B cell (primary cell): ENCODE results near the gene CLCN2. TPM values are rescaled to one million over a fixed set of nuclear protein-coding genes. Genes with fewer than 3 reads are reported as not detected.

ENCODE experiments used
- ATAC-seq: fragments of 200-7000 bp; cut with Tn5 transposase; one replicate; pipeline ENCODE4 v1.10.0; 2021; ENCODE audit warnings: low read depth, mild to moderate bottlenecking, moderate number of reproducible peaks, moderate library complexity
- CTCF ChIA-PET: fragments of 350-600 bp; sonication (Branson Sonifier 250); formaldehyde crosslinking; loops from one replicate; lab custom pipeline; 2021; ENCODE audit warnings: antibody characterized with exemption, inconsistent platforms; lab: Charles Lee
- POLR2A ChIA-PET: fragments of 350-600 bp; sonication (Branson Sonifier 250); formaldehyde crosslinking; loops from one replicate; lab custom pipeline; 2021; ENCODE audit warnings: antibody characterized with exemption; lab: Charles Lee
- DNase-seq: peaks from one replicate; pipeline ENCODE4 v3.0.0; 2013
- H2AFZ ChIP-seq: 2 replicates; pipeline ENCODE4 v1.6.1; 2012; ENCODE audit warnings: mild to moderate bottlenecking, low read depth, low read length; ENCODE audit not compliant: insufficient read depth, poor library complexity, severe bottlenecking
- H3K27ac ChIP-seq, 2 donors: 1 replicate in 1 of 2; 2 replicates in 1 of 2; pipeline ENCODE4 v1.5.1; 2012 to 2013; ENCODE audit warnings: low read length in 2 of 2, mild to moderate bottlenecking in 2 of 2, moderate library complexity in 1 of 2
- H3K27me3 ChIP-seq, 4 experiments: fragments of 200-600 bp in 1 of 4; sonication (generic) in 1 of 4; replicated peaks in 1 of 4; 1 replicate in 2 of 4; 2 replicates in 2 of 4; pipeline versions ENCODE4 v1.6.1 to v1.7.0; 2013 to 2016; ENCODE audit warnings: low read length in 3 of 4, mild to moderate bottlenecking in 2 of 4, mixed read lengths in 1 of 4, moderate library complexity in 1 of 4; ENCODE audit not compliant: insufficient read depth in 4 of 4, control insufficient read depth in 3 of 4; ENCODE audit errors: control extremely low read depth in 1 of 4
- H3K36me3 ChIP-seq, 2 experiments: replicated peaks in 1 of 2; 1 replicate in 1 of 2; 2 replicates in 1 of 2; pipeline versions ENCODE4 v1.6.1 to v1.7.1; 2013; ENCODE audit warnings: low read length in 1 of 2; ENCODE audit not compliant: insufficient read depth in 2 of 2, control insufficient read depth in 1 of 2; ENCODE audit errors: control extremely low read depth in 1 of 2, extremely low read depth in 1 of 2
- H3K4me1 ChIP-seq, 2 donors: fragments of 200-600 bp in 1 of 2; sonication (generic) in 1 of 2; 1 replicate in 1 of 2; 2 replicates in 1 of 2; pipeline versions ENCODE4 v1.5.1 to v1.6.1; 2013 to 2017; ENCODE audit warnings: low read length in 2 of 2; ENCODE audit not compliant: control insufficient read depth in 2 of 2, insufficient read depth in 2 of 2
- H3K4me2 ChIP-seq: replicated peaks from 2 replicates; pipeline ENCODE3; 2012; ENCODE audit warnings: mild to moderate bottlenecking, low read depth, low read length; ENCODE audit not compliant: poor library complexity, severe bottlenecking
- H3K4me3 ChIP-seq, 5 experiments: fragments of 200-600 bp in 1 of 5; sonication (generic) in 1 of 5; 1 replicate in 3 of 5; 2 replicates in 2 of 5; pipeline versions ENCODE4 v1.5.1 to v1.7.0; 2011 to 2016; ENCODE audit warnings: low read length in 4 of 5, mild to moderate bottlenecking in 4 of 5, low read depth in 2 of 5, control low read depth in 1 of 5, moderate library complexity in 1 of 5; ENCODE audit not compliant: insufficient read depth in 1 of 5; ENCODE audit errors: control extremely low read depth in 1 of 5, extremely low read depth in 1 of 5
- H3K79me2 ChIP-seq: fragments of 200-600 bp; sonication (generic); one replicate; pipeline ENCODE4 v1.6.0; 2016; ENCODE audit warnings: low read length; ENCODE audit not compliant: control insufficient read depth, insufficient read depth
- H3K9ac ChIP-seq: fragments of 200-600 bp; sonication (generic); 2 replicates; pipeline ENCODE4 v1.6.1; 2017; ENCODE audit warnings: mild to moderate bottlenecking, low read length, moderate library complexity
- H3K9me3 ChIP-seq, 3 donors: one replicate each; pipeline versions ENCODE4 v1.6.1 to v1.7.1; 2013; ENCODE audit warnings: low read length in 2 of 3; ENCODE audit not compliant: control insufficient read depth in 2 of 3, insufficient read depth in 1 of 3; ENCODE audit errors: control extremely low read depth in 1 of 3
- H4K20me1 ChIP-seq: 2 replicates; pipeline ENCODE4 v1.6.0; 2012; ENCODE audit warnings: mild to moderate bottlenecking, low read length; ENCODE audit not compliant: insufficient read depth, control insufficient read depth, poor library complexity, severe bottlenecking
- H3K27ac Mint-ChIP-seq: one replicate; pipeline ENCODE4 v1.8.0; 2021; ENCODE audit warnings: mixed read lengths
- H3K27me3 Mint-ChIP-seq: one replicate; pipeline ENCODE4 v1.8.0; 2021; ENCODE audit warnings: mixed read lengths
- H3K4me1 Mint-ChIP-seq: one replicate; pipeline ENCODE4 v1.8.0; 2021; ENCODE audit warnings: mixed read lengths
- H3K4me3 Mint-ChIP-seq: one replicate; pipeline ENCODE4 v1.8.0; 2021; ENCODE audit warnings: mixed read lengths
- H3K9me3 Mint-ChIP-seq: one replicate; pipeline ENCODE4 v1.8.0; 2022; ENCODE audit warnings: mixed read lengths; ENCODE audit not compliant: insufficient read depth
- EZH2 ChIP-seq: IDR thresholded peaks from 2 replicates; pipeline ENCODE4 v1.6.1; 2012; ENCODE audit warnings: borderline replicate concordance, low read depth, mild to moderate bottlenecking, moderate library complexity, low read length; ENCODE audit not compliant: insufficient read depth, poor library complexity, severe bottlenecking
- WGBS: methylation state at CpG from one replicate; pipeline ENCODE4 v1.1.5; 2013; ENCODE audit warnings: missing lambda C conversion rate; ENCODE audit not compliant: insufficient coverage; 5-methylcytosine and 5-hydroxymethylcytosine counted together
- intact Hi-C: fragments of 100-400 bp; cut with micrococcal nuclease; formaldehyde crosslinking; loops from one replicate; pipeline ENCODE4 v1.10.0; 2022
- polyA plus RNA-seq: library from polyadenylated mRNA; depleted of rRNA; stranded (reverse); fragments of >200 nt; gene quantifications from 2 replicates; pipeline ENCODE4 v1.2.3, GENCODE V29; 2012
- total RNA-seq, 2 donors: library from RNA; stranded (reverse); fragments of 120-200 nt in 1 of 2; gene quantifications; 1 replicate in 1 of 2; 2 replicates in 1 of 2; pipeline versions ENCODE4 v1.2.3 to v1.2.4, GENCODE V29; 2013 to 2022
- TF ChIP-seq, protein P1 (sequence below): fragments of 200-600 bp; IDR thresholded peaks from one replicate; pipeline ENCODE4 v1.8.0; 2022; ENCODE audit warnings: antibody characterized with exemption, mild to moderate bottlenecking

CLCN2 gene
- total and polyA plus RNA-seq, 2 donors (not counting 1 experiment from before 2014, with no cell fraction given): 6.1 to 8.1 TPM

DNA sequence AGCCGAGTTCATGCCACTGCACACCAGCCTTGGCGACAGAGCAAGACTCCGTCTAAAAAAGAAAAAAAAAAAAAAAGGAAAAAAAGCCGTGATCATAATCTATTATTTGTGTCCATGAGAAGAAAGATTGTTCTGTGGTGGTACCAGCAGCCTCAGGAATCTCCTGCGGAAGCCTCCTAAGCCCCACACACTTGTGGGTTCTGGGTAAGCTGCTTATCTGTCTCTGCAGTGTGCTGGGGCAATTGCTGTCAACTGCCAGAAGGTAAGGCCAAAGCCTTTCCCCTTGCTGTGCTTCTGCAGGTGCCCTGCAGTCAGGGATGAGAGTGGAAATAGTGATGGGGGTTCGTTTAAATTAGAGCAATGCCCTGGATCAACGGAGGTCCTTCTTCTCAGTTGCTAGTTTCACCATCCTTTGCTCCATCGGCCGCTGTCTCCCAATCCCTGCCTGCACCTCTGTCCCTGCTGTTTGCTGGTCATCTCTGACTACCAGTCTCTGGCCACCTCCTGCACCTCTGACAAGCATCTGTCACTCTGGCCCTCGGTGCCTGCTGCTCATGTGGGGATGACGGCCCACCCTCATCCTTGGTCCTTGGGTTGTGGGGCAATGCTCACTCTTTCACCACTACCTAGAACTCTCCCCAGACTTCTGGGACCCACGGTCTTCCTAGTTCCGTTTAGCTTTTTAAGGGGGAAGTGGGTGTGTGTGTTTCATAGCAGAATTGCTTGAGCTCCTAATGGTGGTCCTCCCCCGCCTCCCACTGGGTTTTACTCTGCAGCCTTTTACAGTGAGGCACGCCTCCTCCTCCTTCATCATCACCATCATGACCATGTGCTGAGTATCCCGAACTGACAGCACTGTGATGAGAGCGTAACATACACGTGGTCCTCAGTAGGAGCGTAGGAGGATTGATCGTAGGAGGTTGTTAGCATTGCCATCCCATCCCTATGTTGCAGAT lies 43.9 kb upstream of the CLCN2 start:
- WGBS: 72% methylated on average over 11 of the region's 20 CpGs
- no peaks in the 10 kb centered on the region for H3K79me2 ChIP-seq
- peaks cover 0 to 6% (median 0%) of the 10 kb centered on the region in 4 experiments for H3K27me3 ChIP-seq
- Mint-ChIP-seq H3K4me3 (no peak overlapping the region), H3K4me1 (no peaks in the 10 kb centered on the region), H3K9me3 (no peaks in the 10 kb centered on the region), H3K27me3 (peaks cover 25% of the 10 kb centered on the region), H3K27ac (no peak overlapping the region)
- CTCF ChIA-PET: interaction anchor here (0.6 kb wide), 1 partner anchor 1587 kb away, joined by 3 read pairs; no protein-coding TSS in a partner anchor
- H3K4me1 ChIP-seq: no peaks in the 10 kb centered on the region
- DNase-seq (no peak), ATAC-seq (no peak)
- no peak overlapping the region for H3K4me2 ChIP-seq
- H4K20me1 ChIP-seq: no peaks in the 10 kb centered on the region
- POLR2A ChIA-PET: no interaction called here
- H3K36me3 ChIP-seq: no peaks in the 10 kb centered on the region
- no peak overlapping the region for H3K9ac ChIP-seq
- H3K27ac ChIP-seq: no peak overlapping the region
- TF ChIP-seq EZH2: no peak
- TF ChIP-seq, protein P1, sequence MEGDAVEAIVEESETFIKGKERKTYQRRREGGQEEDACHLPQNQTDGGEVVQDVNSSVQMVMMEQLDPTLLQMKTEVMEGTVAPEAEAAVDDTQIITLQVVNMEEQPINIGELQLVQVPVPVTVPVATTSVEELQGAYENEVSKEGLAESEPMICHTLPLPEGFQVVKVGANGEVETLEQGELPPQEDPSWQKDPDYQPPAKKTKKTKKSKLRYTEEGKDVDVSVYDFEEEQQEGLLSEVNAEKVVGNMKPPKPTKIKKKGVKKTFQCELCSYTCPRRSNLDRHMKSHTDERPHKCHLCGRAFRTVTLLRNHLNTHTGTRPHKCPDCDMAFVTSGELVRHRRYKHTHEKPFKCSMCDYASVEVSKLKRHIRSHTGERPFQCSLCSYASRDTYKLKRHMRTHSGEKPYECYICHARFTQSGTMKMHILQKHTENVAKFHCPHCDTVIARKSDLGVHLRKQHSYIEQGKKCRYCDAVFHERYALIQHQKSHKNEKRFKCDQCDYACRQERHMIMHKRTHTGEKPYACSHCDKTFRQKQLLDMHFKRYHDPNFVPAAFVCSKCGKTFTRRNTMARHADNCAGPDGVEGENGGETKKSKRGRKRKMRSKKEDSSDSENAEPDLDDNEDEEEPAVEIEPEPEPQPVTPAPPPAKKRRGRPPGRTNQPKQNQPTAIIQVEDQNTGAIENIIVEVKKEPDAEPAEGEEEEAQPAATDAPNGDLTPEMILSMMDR: no peak
- H3K4me3 ChIP-seq: no peak overlapping the region
- H3K9me3 ChIP-seq: no peaks in the 10 kb centered on the region
- intact Hi-C loops: no loop called here
- H2AFZ ChIP-seq: no peak overlapping the region

DNA sequence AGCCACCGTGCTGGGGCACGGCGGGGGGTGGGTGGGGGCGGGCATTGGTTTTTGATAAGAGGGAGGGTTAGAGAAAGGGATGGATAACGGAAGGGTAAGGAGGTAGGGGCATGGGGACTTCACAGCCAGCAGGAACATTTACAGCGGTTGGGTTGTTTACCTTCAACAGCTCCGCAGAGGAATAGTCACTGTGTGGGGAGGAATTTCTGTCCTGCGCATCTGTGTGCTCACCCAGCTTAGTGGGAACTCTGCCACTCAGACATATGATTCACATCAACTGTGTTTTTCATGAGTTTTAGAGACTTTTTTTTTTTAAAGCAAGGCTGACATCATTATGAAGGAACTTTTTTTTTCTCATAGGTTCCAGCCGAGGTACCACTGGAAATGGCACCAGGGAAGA lies 38.0 kb upstream of the CLCN2 start:
- Histone ChIP-seq H4K20me1 (no peaks in the 10 kb centered on the region), H3K9me3 (no peaks in the 10 kb centered on the region), H3K9ac (no peak overlapping the region), H2AFZ (no peak overlapping the region), H3K36me3 (no peaks in the 10 kb centered on the region), H3K4me1 (no peaks in the 10 kb centered on the region), H3K4me2 (no peak overlapping the region), H3K4me3 (no peak overlapping the region), H3K27me3 (peaks cover 0 to 9% (median 0%) of the 10 kb centered on the region in 4 experiments), H3K27ac (no peak overlapping the region), H3K79me2 (no peaks in the 10 kb centered on the region)
- ChIA-PET POLR2A (no interaction called here), CTCF (no interaction called here)
- no peak for ATAC-seq
- intact Hi-C loops: no loop called here
- Mint-ChIP-seq H3K27ac (no peak overlapping the region), H3K4me1 (no peaks in the 10 kb centered on the region), H3K4me3 (no peak overlapping the region), H3K9me3 (no peaks in the 10 kb centered on the region), H3K27me3 (peaks cover 39% of the 10 kb centered on the region)
- WGBS: 40% methylated on average over 2 of the region's 9 CpGs
- TF ChIP-seq, protein P1: no peak
- TF ChIP-seq EZH2: no peak
- no peak for DNase-seq
